H1 (cell line): ENCODE data around the gene MAST1. TPM values are rescaled to one million over a fixed set of nuclear protein-coding genes. Genes with fewer than 3 reads are reported as not detected.

ENCODE experiments used
- CTCF ChIA-PET: fragments of 300-600 bp; sonication (Branson Sonifier 250); formaldehyde crosslinking; loops from one replicate; lab custom pipeline; 2021; ENCODE audit not compliant: partially characterized antibody; lab: Charles Lee
- POLR2A ChIA-PET: fragments of 300-600 bp; sonication (Branson Sonifier 250); formaldehyde crosslinking; loops from one replicate; lab custom pipeline; 2021; ENCODE audit warnings: inconsistent platforms; ENCODE audit not compliant: partially characterized antibody; lab: Charles Lee
- DNase-seq, 2 experiments: peaks; one replicate each; pipeline versions ENCODE4 v3.0.0 to v3.0.0-alpha.2; 2010 to 2022; ENCODE audit warnings: low spot score in 2 of 2, low read depth in 1 of 2, mixed read lengths in 1 of 2
- FAIRE-seq: peaks from 2 replicates; lab custom pipeline; 2011; peaks lifted over from hg19 to GRCh38; lab: Jason Lieb, UNC
- H2AFZ ChIP-seq: 2 replicates; pipeline ENCODE4 v1.8.1; 2012; ENCODE audit warnings: low read length, inconsistent platforms
- H2AK5ac ChIP-seq: 2 replicates; pipeline ENCODE4 v1.6.1; 2013; ENCODE audit warnings: low read depth, low read length
- H2BK120ac ChIP-seq: replicated peaks from 2 replicates; pipeline ENCODE3; 2013; ENCODE audit warnings: low read depth, low read length, inconsistent platforms
- H2BK12ac ChIP-seq: 2 replicates; pipeline ENCODE4 v1.6.1; 2013; ENCODE audit warnings: low read depth, low read length
- H2BK15ac ChIP-seq: 2 replicates; pipeline ENCODE4 v1.6.1; 2013; ENCODE audit warnings: low read length
- H2BK20ac ChIP-seq: 2 replicates; pipeline ENCODE4 v1.6.1; 2013; ENCODE audit warnings: low read length
- H2BK5ac ChIP-seq: 2 replicates; pipeline ENCODE4 v1.6.1; 2013; ENCODE audit warnings: low read depth, low read length
- H3K14ac ChIP-seq: 2 replicates; pipeline ENCODE4 v1.6.1; 2013; ENCODE audit warnings: inconsistent platforms; ENCODE audit not compliant: insufficient read length
- H3K18ac ChIP-seq: 2 replicates; pipeline ENCODE4 v1.6.1; 2013; ENCODE audit warnings: low read length; ENCODE audit errors: extremely low read depth
- H3K23ac ChIP-seq: 2 replicates; pipeline ENCODE4 v1.6.1; 2013; ENCODE audit warnings: inconsistent platforms; ENCODE audit not compliant: insufficient read length
- H3K23me2 ChIP-seq: 2 replicates; pipeline ENCODE4 v1.6.1; 2013; ENCODE audit warnings: low read depth, low read length
- H3K27ac ChIP-seq: 2 replicates; pipeline ENCODE4 v1.6.1; 2011; ENCODE audit warnings: low read depth, low read length, inconsistent platforms
- H3K27me3 ChIP-seq, 4 experiments: replicated peaks in 1 of 4; 1 replicate in 1 of 4; 2 replicates in 3 of 4; pipeline versions ENCODE4 v1.6.1 to v1.8.1; 2011 to 2013; ENCODE audit warnings: low read length in 3 of 4, mild to moderate bottlenecking in 3 of 4, inconsistent platforms in 2 of 4, mixed read lengths in 2 of 4, moderate library complexity in 1 of 4; ENCODE audit not compliant: control insufficient read depth in 3 of 4, insufficient read depth in 3 of 4; ENCODE audit errors: extremely low read depth in 1 of 4
- H3K36me3 ChIP-seq, 4 experiments: 2 replicates each; pipeline versions ENCODE4 v1.6.1 to v1.8.1; 2011 to 2013; ENCODE audit warnings: mild to moderate bottlenecking in 4 of 4, low read length in 3 of 4, moderate library complexity in 2 of 4, control low read depth in 1 of 4, inconsistent platforms in 1 of 4; ENCODE audit not compliant: insufficient read depth in 4 of 4, control insufficient read depth in 2 of 4
- H3K4ac ChIP-seq: replicated peaks from 2 replicates; pipeline ENCODE3; 2013; ENCODE audit warnings: low read length, low read depth, mixed read lengths, inconsistent platforms; ENCODE audit not compliant: insufficient read length
- H3K4me1 ChIP-seq, 4 experiments: replicated peaks in 1 of 4; 1 replicate in 1 of 4; 2 replicates in 3 of 4; pipeline versions ENCODE4 v1.6.1 to v1.8.1; 2011 to 2013; ENCODE audit warnings: low read length in 3 of 4, inconsistent platforms in 2 of 4, mixed read lengths in 1 of 4; ENCODE audit not compliant: insufficient read depth in 4 of 4, control insufficient read depth in 3 of 4
- H3K4me2 ChIP-seq, 2 experiments: 2 replicates each; pipeline versions ENCODE4 v1.6.1 to v1.8.1; 2011 to 2013; ENCODE audit warnings: low read depth in 2 of 2, low read length in 2 of 2, control low read depth in 1 of 2, inconsistent platforms in 1 of 2, mild to moderate bottlenecking in 1 of 2; ENCODE audit not compliant: insufficient read depth in 1 of 2
- H3K4me3 ChIP-seq, 4 experiments: fragments of 200-600, 300-600 bp in 1 of 4; sonication (generic), shearing (Covaris generic), sonication (Bioruptor Twin) in 1 of 4; 2 replicates each; pipeline versions ENCODE4 v1.5.1 to v1.8.1; 2011 to 2016; ENCODE audit warnings: low read length in 4 of 4, low read depth in 3 of 4, control low read depth in 2 of 4, inconsistent platforms in 2 of 4, mild to moderate bottlenecking in 2 of 4, mixed read lengths in 1 of 4, moderate library complexity in 1 of 4; ENCODE audit not compliant: insufficient read depth in 2 of 4; ENCODE audit errors: extremely low read depth in 1 of 4
- H3K56ac ChIP-seq: replicated peaks from 2 replicates; pipeline ENCODE3; 2013; ENCODE audit warnings: low read depth, mild to moderate bottlenecking, mixed read lengths, low read length, inconsistent platforms; ENCODE audit not compliant: insufficient read length
- H3K79me1 ChIP-seq: 2 replicates; pipeline ENCODE4 v1.6.1; 2013; ENCODE audit warnings: low read depth, low read length, control low read depth
- H3K79me2 ChIP-seq, 2 experiments: 2 replicates each; pipeline versions ENCODE4 v1.6.1 to v1.8.1; 2012 to 2013; ENCODE audit warnings: low read length in 2 of 2, mild to moderate bottlenecking in 2 of 2, inconsistent platforms in 1 of 2; ENCODE audit not compliant: insufficient read depth in 2 of 2, control insufficient read depth in 1 of 2
- H3K9ac ChIP-seq, 4 experiments: replicated peaks in 1 of 4; 1 replicate in 1 of 4; 2 replicates in 3 of 4; pipeline versions ENCODE4 v1.6.1 to v1.8.1; 2011 to 2013; ENCODE audit warnings: low read depth in 3 of 4, low read length in 3 of 4, control low read depth in 2 of 4, mild to moderate bottlenecking in 2 of 4, moderate library complexity in 2 of 4, inconsistent platforms in 1 of 4; ENCODE audit errors: extremely low read depth in 1 of 4
- H3K9me3 ChIP-seq, 2 experiments: 2 replicates each; pipeline versions ENCODE4 v1.6.1 to v1.8.1; 2012 to 2013; ENCODE audit warnings: mild to moderate bottlenecking in 2 of 2, moderate library complexity in 2 of 2, control low read depth in 1 of 2, inconsistent platforms in 1 of 2, low read depth in 1 of 2, low read length in 1 of 2, mixed read lengths in 1 of 2; ENCODE audit not compliant: insufficient read depth in 2 of 2
- H4K20me1 ChIP-seq, 2 experiments: replicated peaks in 1 of 2; 2 replicates each; pipeline versions ENCODE3 to v1.8.1; 2011 to 2013; ENCODE audit warnings: inconsistent platforms in 2 of 2, low read length in 2 of 2, mild to moderate bottlenecking in 1 of 2; ENCODE audit not compliant: insufficient read depth in 2 of 2, control insufficient read depth in 1 of 2
- H4K5ac ChIP-seq: 2 replicates; pipeline ENCODE4 v1.6.1; 2013; ENCODE audit warnings: low read length, low read depth, mixed read lengths, inconsistent platforms; ENCODE audit not compliant: insufficient read length
- H4K8ac ChIP-seq: 2 replicates; pipeline ENCODE4 v1.8.0; 2013; ENCODE audit warnings: mild to moderate bottlenecking, moderate library complexity, low read length, inconsistent platforms; ENCODE audit not compliant: insufficient read depth; ENCODE audit errors: extremely low read depth
- H4K91ac ChIP-seq: replicated peaks from 2 replicates; pipeline ENCODE3; 2013; ENCODE audit warnings: low read length, mixed read lengths, inconsistent platforms; ENCODE audit not compliant: insufficient read length
- ASH2L ChIP-seq: fragments of 200-600, 300-600 bp; sonication (generic); IDR thresholded peaks from one replicate; pipeline ENCODE4 v1.7.1; 2017; ENCODE audit warnings: low read length
- CBX5 ChIP-seq: fragments of 300-800, 300-1000 bp; sonication (generic); IDR thresholded peaks from 2 replicates; pipeline ENCODE4 v1.7.1; 2016; ENCODE audit warnings: antibody characterized with exemption, low read length, low read depth
- CEBPB ChIP-seq: IDR thresholded peaks from 2 replicates; pipeline ENCODE4 v1.6.1; 2012; ENCODE audit warnings: low read depth, low read length
- CHD2 ChIP-seq: IDR thresholded peaks from 2 replicates; pipeline ENCODE4 v1.6.1; 2012; ENCODE audit warnings: low read length, improper control_type of control experiment
- CREB1 ChIP-seq: IDR thresholded peaks from 2 replicates; pipeline ENCODE4 v1.6.1; 2012; ENCODE audit warnings: inconsistent platforms
- JUN ChIP-seq: IDR thresholded peaks from 2 replicates; pipeline ENCODE4 v1.6.1; 2011; ENCODE audit warnings: low read depth, mild to moderate bottlenecking, improper control_type of control experiment, low read length
- KDM4A ChIP-seq: IDR thresholded peaks from one replicate; pipeline ENCODE4 v1.7.1; 2012; ENCODE audit warnings: low read depth, mild to moderate bottlenecking, moderate library complexity, low read length, inconsistent platforms; ENCODE audit not compliant: severe bottlenecking
- RBBP5 ChIP-seq: IDR thresholded peaks from 2 replicates; pipeline ENCODE4 v1.7.1; 2012; ENCODE audit warnings: low read depth, mild to moderate bottlenecking, inconsistent platforms, low read length, moderate library complexity, borderline replicate concordance
- SIN3A ChIP-seq, 2 experiments: IDR thresholded peaks in 1 of 2; conservative IDR thresholded peaks in 1 of 2; 2 replicates each; pipeline ENCODE4 v1.6.1; 2011 to 2012; ENCODE audit warnings: low read length in 2 of 2, improper control_type of control experiment in 1 of 2, low read depth in 1 of 2, mild to moderate bottlenecking in 1 of 2
- SP1 ChIP-seq: IDR thresholded peaks from 2 replicates; pipeline ENCODE4 v1.6.1; 2011; ENCODE audit warnings: low read depth, low read length
- TCF12 ChIP-seq: IDR thresholded peaks from 2 replicates; pipeline ENCODE4 v1.6.1; 2011; ENCODE audit warnings: low read depth, mild to moderate bottlenecking, low read length
- WGBS, 2 experiments: shearing (Covaris generic) in 1 of 2; methylation state at CpG; one replicate each; pipeline versions ENCODE4 v1.1.6 to v1.1.7; 2013 to 2015; ENCODE audit warnings: low lambda C conversion rate in 2 of 2, mixed read lengths in 2 of 2, inconsistent platforms in 1 of 2, low coverage in 1 of 2, missing lambda C conversion rate in 1 of 2; ENCODE audit not compliant: insufficient replicate concordance in 2 of 2, insufficient coverage in 1 of 2, insufficient read length in 1 of 2; ENCODE audit errors: extremely low coverage in 1 of 2, missing lambda C conversion rate in 1 of 2; 5-methylcytosine and 5-hydroxymethylcytosine counted together
- polyA plus RNA-seq, 7 experiments: library from polyadenylated mRNA; depleted of rRNA in 3 of 7; stranded (reverse) in 5 of 7; unstranded in 2 of 7; fragments of >200 nt in 5 of 7; fragments of 200-250 nt in 2 of 7; gene quantifications; 1 replicate in 5 of 7; 2 replicates in 1 of 7; 4 replicates in 1 of 7; pipeline versions ENCODE4 v1.2.1 to v1.2.3, GENCODE V29; 2011 to 2013; ENCODE audit warnings: missing spikeins in 2 of 7, mixed read lengths in 2 of 7
- total RNA-seq: library from RNA; stranded (reverse); fragmentation: NEBNext Ultra II Directional; extraction: Animal tissue kit (Norgen Biotek cat#: 25700); gene quantifications from 2 replicates; pipeline ENCODE4 v1.2.1, GENCODE V29; 2021
- TF ChIP-seq, protein P1 (sequence below): IDR thresholded peaks from 2 replicates; pipeline ENCODE4 v1.6.1; 2012; ENCODE audit warnings: inconsistent platforms

MAST1 gene
- total and polyA plus RNA-seq, 2 of the 8 experiments (the other 6 are each of a cell fraction or from before 2014, with no cell fraction given): 15.6 to 28.3 TPM

GRCh38 chr19:12833738-12834565 lies 4.4 kb upstream of the MAST1 start:
- H3K27me3 ChIP-seq: peaks cover 0 to 13% (median 9%) of the 10 kb centered on the region in 4 experiments; a peak in 5 of 7 replicates
- H2BK5ac ChIP-seq: no peak overlapping the region; the same call in 1 of the 2 replicates
- peak overlapping the region; percentile 40 for H4K5ac ChIP-seq
- H2BK15ac ChIP-seq: 0 out of 2 replicates have a peak overlapping the region, but pooled peaks have one; percentile 84
- no peak overlapping the region for H2BK120ac ChIP-seq
- H3K4ac ChIP-seq: no peak overlapping the region
- H3K4me3 ChIP-seq: peak overlapping the region; percentile 62 to 81 (median 70)
- no peaks in the 10 kb centered on the region for H3K79me2 ChIP-seq
- no peak for FAIRE-seq
- no peak overlapping the region for H4K91ac ChIP-seq
- DNase-seq: peak in 1 of 2 experiments; percentile 79
- WGBS, 2 experiments: 1% methylated on average over 39 of the region's 87 CpGs; no CpG with 5 or more reads in 1 of the 2 experiments
- H3K56ac ChIP-seq: peak overlapping the region; percentile 81
- H2AK5ac ChIP-seq: no peak overlapping the region
- H3K79me1 ChIP-seq: no peaks in the 10 kb centered on the region
- H4K20me1 ChIP-seq: peaks cover 2 to 10% of the 10 kb centered on the region in 2 experiments
- H4K8ac ChIP-seq: peak overlapping the region; percentile 73
- no peak overlapping the region for H3K23ac ChIP-seq
- peaks cover 21% of the 10 kb centered on the region for H3K23me2 ChIP-seq
- H3K18ac ChIP-seq: peak overlapping the region; percentile 87
- peak overlapping the region in 1 of 4 experiments; percentile 38; a peak in 1 of 7 replicates for H3K9ac ChIP-seq
- no peak overlapping the region for H3K14ac ChIP-seq
- H3K36me3 ChIP-seq: no peaks in the 10 kb centered on the region
- H2BK12ac ChIP-seq: 0 out of 2 replicates have a peak overlapping the region, but pooled peaks have one; percentile 88
- ChIA-PET CTCF (interaction anchor here (0.8 to 2.7 kb wide), 7 partner anchors 9 to 55 kb away, joined by 3 to 11 read pairs (median 6); partner anchors contain the start of gene RNASEH2A), POLR2A (interaction anchor here (0.7 to 2.3 kb wide), 10 partner anchors 9 to 111 kb away, joined by 3 to 13 read pairs (median 4); partner anchors contain the start of genes DNASE2 and TNPO2)
- H3K4me2 ChIP-seq: peak overlapping the region; percentile 81 to 88
- H3K4me1 ChIP-seq: peaks cover under 1 to 32% (median 16%) of the 10 kb centered on the region in 4 experiments
- H3K27ac ChIP-seq: no peak overlapping the region
- H2BK20ac ChIP-seq: no peak overlapping the region
- no peaks in the 10 kb centered on the region for H3K9me3 ChIP-seq
- H2AFZ ChIP-seq: no peak overlapping the region
- TF ChIP-seq CEBPB (no peak), SIN3A (conservative IDR thresholded peaks at IDR 0.05 in 1 of 2, IDR thresholded peaks at IDR 0.05 in 1 of 2; ENCODE audit: low read depth in 1 of 2, low read length in 2 of 2) (no peak), ASH2L (peak; percentile 64), JUN (no peak), CHD2 (no peak), SP1 (no peak), CBX5 (no peak), RBBP5 (peak; percentile 52; the same call in 1 of the 2 replicates), TCF12 (no peak), KDM4A (peak; percentile 88), CREB1 (no peak)
- TF ChIP-seq, protein P1, sequence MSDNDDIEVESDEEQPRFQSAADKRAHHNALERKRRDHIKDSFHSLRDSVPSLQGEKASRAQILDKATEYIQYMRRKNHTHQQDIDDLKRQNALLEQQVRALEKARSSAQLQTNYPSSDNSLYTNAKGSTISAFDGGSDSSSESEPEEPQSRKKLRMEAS: no peak
